IMR-90 (cell line): ENCODE measurements around the gene DHRS7B. TPM values are rescaled to one million over a fixed set of nuclear protein-coding genes. Genes with fewer than 3 reads are reported as not detected.
A peak's percentile ranks its signal among the peaks of the same experiment; 100 is the strongest.

ENCODE experiments used
- ATAC-seq: fragments of 200-7000 bp; cut with Tn5 transposase; 2 replicates; pipeline ENCODE4 v1.9.1; 2020; ENCODE audit warnings: low read depth, mild to moderate bottlenecking, moderate library complexity
- BruUV-seq: library from RNA; stranded (reverse); fragments of 400-500 nt; replicated peaks from 2 replicates; lab custom pipeline; 2021; lab: Mats Ljungman, UMichigan
- CTCF ChIA-PET: fragments of 300-600 bp; formaldehyde crosslinking; extraction: SDS; loops from one replicate; lab custom pipeline; 2021; ENCODE audit warnings: antibody characterized with exemption; lab: Yijun Ruan, JAX
- POLR2A ChIA-PET: fragments of 300-600 bp; sonication (Branson Sonifier 250); formaldehyde crosslinking; loops from one replicate; lab custom pipeline; 2022; ENCODE audit warnings: antibody characterized with exemption; ENCODE audit not compliant: unreplicated experiment; lab: Charles Lee
- DNase-seq: peaks from one replicate; pipeline ENCODE4 v3.0.0; 2013
- H2AFZ ChIP-seq: replicated peaks from 2 replicates; pipeline ENCODE3; 2013; ENCODE audit warnings: low read length, mild to moderate bottlenecking; ENCODE audit not compliant: poor library complexity
- H2AK5ac ChIP-seq: 2 replicates; pipeline ENCODE4 v1.6.1; 2013; ENCODE audit warnings: low read depth, low read length, inconsistent platforms
- H2AK9ac ChIP-seq: replicated peaks from 2 replicates; pipeline ENCODE3; 2013; ENCODE audit warnings: mild to moderate bottlenecking, low read depth, low read length, moderate library complexity; ENCODE audit not compliant: poor library complexity
- H2BK120ac ChIP-seq: 2 replicates; pipeline ENCODE4 v1.6.1; 2013; ENCODE audit warnings: low read depth, low read length, inconsistent platforms
- H2BK15ac ChIP-seq: 3 replicates; pipeline ENCODE4 v1.6.1; 2013; ENCODE audit warnings: low read depth, low read length, inconsistent platforms
- H2BK20ac ChIP-seq: 2 replicates; pipeline ENCODE4 v1.6.1; 2013; ENCODE audit warnings: low read depth, mild to moderate bottlenecking, inconsistent platforms, low read length, moderate library complexity
- H2BK5ac ChIP-seq: 2 replicates; pipeline ENCODE4 v1.6.1; 2013; ENCODE audit warnings: mild to moderate bottlenecking, low read depth, low read length, inconsistent platforms; ENCODE audit not compliant: poor library complexity, severe bottlenecking
- H3K14ac ChIP-seq: replicated peaks from 2 replicates; pipeline ENCODE4 v1.6.1; 2013; ENCODE audit warnings: low read depth, low read length, inconsistent platforms
- H3K18ac ChIP-seq: 2 replicates; pipeline ENCODE4 v1.6.1; 2013; ENCODE audit warnings: low read depth, low read length, control low read depth
- H3K23ac ChIP-seq: 2 replicates; pipeline ENCODE4 v1.6.1; 2013; ENCODE audit warnings: low read depth, low read length, inconsistent platforms
- H3K27ac ChIP-seq: 2 replicates; pipeline ENCODE4 v1.5.1; 2013; ENCODE audit warnings: mild to moderate bottlenecking, control low read depth, low read length; ENCODE audit not compliant: insufficient read depth
- H3K27me3 ChIP-seq: 2 replicates; pipeline ENCODE4 v1.6.1; 2013; ENCODE audit warnings: low read length; ENCODE audit not compliant: control insufficient read depth, insufficient read depth
- H3K36me3 ChIP-seq: 2 replicates; pipeline ENCODE4 v1.6.1; 2013; ENCODE audit warnings: low read length, mixed read lengths; ENCODE audit not compliant: control insufficient read depth, insufficient read depth
- H3K4ac ChIP-seq: 2 replicates; pipeline ENCODE4 v1.6.1; 2013; ENCODE audit warnings: low read depth, low read length, inconsistent platforms
- H3K4me1 ChIP-seq: 2 replicates; pipeline ENCODE4 v1.6.1; 2013; ENCODE audit warnings: low read length, mixed read lengths; ENCODE audit not compliant: control insufficient read depth, insufficient read depth
- H3K4me2 ChIP-seq: 2 replicates; pipeline ENCODE4 v1.6.1; 2013; ENCODE audit warnings: low read depth, mild to moderate bottlenecking, control low read depth, low read length, moderate library complexity
- H3K4me3 ChIP-seq: 2 replicates; pipeline ENCODE4 v1.5.1; 2013; ENCODE audit warnings: low read depth, mild to moderate bottlenecking, control low read depth, low read length, moderate library complexity; ENCODE audit not compliant: insufficient read depth
- H3K56ac ChIP-seq: 2 replicates; pipeline ENCODE4 v1.6.1; 2013; ENCODE audit warnings: low read length, inconsistent platforms; ENCODE audit not compliant: insufficient read depth; ENCODE audit errors: extremely low read depth
- H3K79me1 ChIP-seq, 2 experiments: 2 replicates each; pipeline ENCODE4 v1.6.1; 2013; ENCODE audit warnings: low read length in 2 of 2, inconsistent platforms in 1 of 2, low read depth in 1 of 2
- H3K9ac ChIP-seq: 2 replicates; pipeline ENCODE4 v1.6.1; 2013; ENCODE audit warnings: low read depth, low read length, control low read depth
- H3K9me1 ChIP-seq: 2 replicates; pipeline ENCODE4 v1.6.1; 2013; ENCODE audit warnings: low read length, inconsistent platforms; ENCODE audit not compliant: insufficient read depth
- H3K9me3 ChIP-seq: 2 replicates; pipeline ENCODE4 v1.6.1; 2013; ENCODE audit warnings: low read length; ENCODE audit not compliant: control insufficient read depth, insufficient read depth
- H4K20me1 ChIP-seq: 2 replicates; pipeline ENCODE4 v1.6.1; 2013; ENCODE audit warnings: low read length, inconsistent platforms; ENCODE audit not compliant: insufficient read depth
- H4K5ac ChIP-seq: 2 replicates; pipeline ENCODE4 v1.6.1; 2013; ENCODE audit warnings: mild to moderate bottlenecking, low read depth, low read length, control low read depth
- H4K8ac ChIP-seq, 2 experiments: 2 replicates each; pipeline ENCODE4 v1.6.1; 2013; ENCODE audit warnings: low read depth in 2 of 2, low read length in 2 of 2, control low read depth in 1 of 2, inconsistent platforms in 1 of 2
- H4K91ac ChIP-seq: 2 replicates; pipeline ENCODE4 v1.6.1; 2013; ENCODE audit warnings: low read depth, low read length, inconsistent platforms; ENCODE audit not compliant: insufficient read depth
- BHLHE40 ChIP-seq: fragments of 150-350 bp; IDR thresholded peaks from 2 replicates; pipeline ENCODE4 v1.6.1; 2016; ENCODE audit warnings: mild to moderate bottlenecking, low read depth, low read length
- CEBPB ChIP-seq: IDR thresholded peaks from 2 replicates; pipeline ENCODE4 v1.6.1; 2012; ENCODE audit warnings: low read depth, low read length, improper control_type of control experiment
- MAFK ChIP-seq: IDR thresholded peaks from 2 replicates; pipeline ENCODE4 v1.6.1; 2012; ENCODE audit warnings: low read depth, low read length, improper control_type of control experiment
- MAZ ChIP-seq: IDR thresholded peaks from 2 replicates; pipeline ENCODE4 v1.6.1; 2012; ENCODE audit warnings: low read depth, mild to moderate bottlenecking, low read length, improper control_type of control experiment, moderate library complexity, borderline replicate concordance
- NFE2L2 ChIP-seq: fragments of 150-350 bp; IDR thresholded peaks from 2 replicates; pipeline ENCODE4 v1.6.1; 2016; ENCODE audit warnings: low read depth, mild to moderate bottlenecking, low read length
- RAD21 ChIP-seq: IDR thresholded peaks from 2 replicates; pipeline ENCODE4 v1.6.1; 2012; ENCODE audit warnings: low read length, improper control_type of control experiment
- RCOR1 ChIP-seq: IDR thresholded peaks from 2 replicates; pipeline ENCODE4 v1.6.1; 2012; ENCODE audit warnings: mild to moderate bottlenecking, low read length, improper control_type of control experiment; ENCODE audit not compliant: insufficient replicate concordance
- SMC3 ChIP-seq: fragments of 150-350 bp; IDR thresholded peaks from 2 replicates; pipeline ENCODE4 v1.6.1; 2016; ENCODE audit warnings: low read depth, mild to moderate bottlenecking, antibody characterized with exemption, low read length, moderate library complexity
- USF2 ChIP-seq: fragments of 150-350 bp; IDR thresholded peaks from 2 replicates; pipeline ENCODE4 v1.6.1; 2017; ENCODE audit warnings: mild to moderate bottlenecking, antibody characterized with exemption, low read length, low read depth
- WGBS, 2 experiments: methylation state at CpG; one replicate each; pipeline versions ENCODE4 v1.1.5 to v1.1.7; 2013; ENCODE audit warnings: missing lambda C conversion rate in 2 of 2; ENCODE audit not compliant: insufficient read length in 1 of 2; ENCODE audit errors: extremely low coverage in 2 of 2; 5-methylcytosine and 5-hydroxymethylcytosine counted together
- dilution Hi-C: fragments of 300-500 bp; cut with HindIII; formaldehyde crosslinking; loops from one replicate; pipeline ENCODE4 v1.14.3; 2018; ENCODE audit warnings: low sequenced_read_pairs; ENCODE audit not compliant: unreplicated experiment
- in situ Hi-C: fragments of 300-500 bp; cut with MboI; formaldehyde crosslinking; loops from 3 replicates; pipeline ENCODE4 v1.14.3; 2019; ENCODE audit warnings: low sequenced_read_pairs, inconsistent platforms, mixed read lengths
- intact Hi-C: fragments of 100-400 bp; cut with micrococcal nuclease; formaldehyde crosslinking; loops from 2 replicates; pipeline ENCODE4 v1.10.0; 2022
- polyA plus RNA-seq, 3 experiments: library from polyadenylated mRNA; depleted of rRNA; stranded (reverse); fragments of >200 nt; gene quantifications; 2 replicates each; pipeline ENCODE4 v1.2.3, GENCODE V29; 2012; ENCODE audit warnings: low replicate concordance in 1 of 3
- total RNA-seq: library from RNA; depleted of rRNA; stranded (reverse); fragments of >200 nt; gene quantifications from 2 replicates; pipeline ENCODE4 v1.2.3, GENCODE V29; 2012

Gene DHRS7B
- total and polyA plus RNA-seq, 2 of the 4 experiments (the other 2 are of a cell fraction): 24.4 to 34.4 TPM

- dilution Hi-C loops (no loop called here), in situ Hi-C loops (loop anchor here (5.0 kb wide), 1 partner anchor 385 kb away; no protein-coding TSS in a partner anchor), intact Hi-C loops (loop anchor here (2.0 to 5.0 kb wide), 3 partner anchors 125 to 383 kb away; partner anchors contain the start of gene NATD1)
- Histone ChIP-seq H4K91ac (no peak overlapping the region), H3K14ac (peak overlapping the region; percentile 64), H3K4ac (peak overlapping the region; percentile 51; the same call in 1 of the 2 replicates), H3K4me2 (peak overlapping the region; percentile 89), H3K79me1 (peaks cover 9 to 16% of the 10 kb centered on the region in 2 experiments), H3K27me3 (no peaks in the 10 kb centered on the region), H3K27ac (peak overlapping the region; percentile 62), H2AFZ (peak overlapping the region; percentile 100), H3K4me1 (no peaks in the 10 kb centered on the region), H3K56ac (peak overlapping the region; percentile 53; the same call in 1 of the 2 replicates), H2BK15ac (no peak overlapping the region), H4K8ac (peak overlapping the region; percentile 61 to 92), H4K5ac (0 out of 2 replicates have a peak overlapping the region, but pooled peaks have one; percentile 46), H2AK5ac (peak overlapping the region; percentile 56; the same call in 1 of the 2 replicates), H3K23ac (peak overlapping the region; percentile 72), H3K9me1 (no peaks in the 10 kb centered on the region), H2BK20ac (no peak overlapping the region), H3K18ac (no peak overlapping the region), H4K20me1 (no peaks in the 10 kb centered on the region), H2AK9ac (peak overlapping the region; percentile 91), H3K9me3 (no peaks in the 10 kb centered on the region), H3K9ac (peak overlapping the region; percentile 72), H2BK5ac (peak overlapping the region; percentile 8), H3K36me3 (no peaks in the 10 kb centered on the region), H2BK120ac (no peak overlapping the region), H3K4me3 (peak overlapping the region; percentile 64)
- WGBS, 2 experiments: no CpG with 5 or more reads among the region's 9 CpGs
- TF ChIP-seq NFE2L2 (no peak), BHLHE40 (no peak), CEBPB (no peak), MAFK (no peak), RCOR1 (no peak), RAD21 (peak; percentile 2; the same call in 1 of the 2 replicates), USF2 (no peak), SMC3 (no peak), MAZ (no peak)
- CTCF ChIA-PET: interaction anchor here (0.7 to 3.1 kb wide), 3 partner anchors 9 to 334 kb away, joined by 3 to 9 read pairs (median 5); partner anchors contain the start of gene USP22
- no TSS peak for BruUV-seq
- no peak for ATAC-seq
- DNase-seq: peak; percentile 6
- POLR2A ChIA-PET: interaction anchor here (1.0 kb wide), 1 partner anchor 24 kb away, joined by 6 read pairs; no protein-coding TSS in a partner anchor
Measured at GRCh38 chr17:21127509-21128077, 829 bp downstream of the DHRS7B start.
